ENCODE data around the gene GATM.
A peak's percentile ranks its signal among the peaks of the same experiment; 100 is the strongest.

The GATM gene

GRCh38 chr15:45378149-45378912 is at the start of gene GATM:
Gene GATM (minus strand): TSS chr15:45378544. CDS start chr15:45378453, 91 bp downstream.
- DNase-seq = peak; percentile 69

- no peak for DNase-seq
Measured at GRCh38 chr15:45427085-45427484, 48.7 kb upstream of the GATM start.

- no peak for DNase-seq
Measured at GRCh38 chr15:45425135-45425534, 46.8 kb upstream of the GATM start.

- no peak for DNase-seq
Measured at GRCh38 chr15:45424429-45424828, 46.1 kb upstream of the GATM start.

GRCh38 chr15:45417303-45417950 is 39.1 kb upstream of the GATM start:
- no peak for DNase-seq

GRCh38 chr15:45414215-45414885 is 36.0 kb upstream of the GATM start:
- no peak for DNase-seq

- DNase-seq = no peak
Measured at GRCh38 chr15:45409596-45409995, 31.3 kb upstream of the GATM start.

- no peak for DNase-seq
Measured at GRCh38 chr15:45407786-45408185, 29.4 kb upstream of the GATM start.

- DNase-seq = no peak
Measured at GRCh38 chr15:45402955-45403877, 24.9 kb upstream of the GATM start.

- peak; percentile 97 for DNase-seq
Measured at GRCh38 chr15:45402162-45402954, 24.0 kb upstream of the GATM start.

GRCh38 chr15:45401665-45402161 is 23.4 kb upstream of the GATM start:
- DNase-seq = no peak

- DNase-seq = peak; percentile 50
Measured at GRCh38 chr15:45399381-45400212, 21.3 kb upstream of the GATM start.

- DNase-seq = no peak
Measured at GRCh38 chr15:45397116-45397665, 18.8 kb upstream of the GATM start.

- DNase-seq = no peak
Measured at GRCh38 chr15:45395943-45396342, 17.6 kb upstream of the GATM start.

GRCh38 chr15:45394681-45395080 is 16.3 kb upstream of the GATM start:
- no peak for DNase-seq

GRCh38 chr15:45393851-45394250 is 15.5 kb upstream of the GATM start:
- DNase-seq = no peak

- DNase-seq = no peak
Measured at GRCh38 chr15:45392584-45392855, 14.2 kb upstream of the GATM start.

- DNase-seq = no peak
Measured at GRCh38 chr15:45391746-45392583, 13.6 kb upstream of the GATM start.

GRCh38 chr15:45389351-45389750 is 11.0 kb upstream of the GATM start:
- DNase-seq = no peak

Measured in amniotic stem cell (primary cell).